Prostate gland (tissue), 1 donor: ENCODE measurements around the gene FER.

Experiments
- POLR2A ChIP-seq: fragments of 450-650 bp; IDR thresholded peaks from one replicate; pipeline ENCODE4 v1.6.1; 2016; ENCODE audit warnings: antibody characterized with exemption, mild to moderate bottlenecking
- POLR2AphosphoS5 ChIP-seq: sonication (generic); formaldehyde crosslinking; IDR thresholded peaks from one replicate; pipeline ENCODE4 v1.6.1; 2017; ENCODE audit warnings: antibody characterized with exemption

DNA sequence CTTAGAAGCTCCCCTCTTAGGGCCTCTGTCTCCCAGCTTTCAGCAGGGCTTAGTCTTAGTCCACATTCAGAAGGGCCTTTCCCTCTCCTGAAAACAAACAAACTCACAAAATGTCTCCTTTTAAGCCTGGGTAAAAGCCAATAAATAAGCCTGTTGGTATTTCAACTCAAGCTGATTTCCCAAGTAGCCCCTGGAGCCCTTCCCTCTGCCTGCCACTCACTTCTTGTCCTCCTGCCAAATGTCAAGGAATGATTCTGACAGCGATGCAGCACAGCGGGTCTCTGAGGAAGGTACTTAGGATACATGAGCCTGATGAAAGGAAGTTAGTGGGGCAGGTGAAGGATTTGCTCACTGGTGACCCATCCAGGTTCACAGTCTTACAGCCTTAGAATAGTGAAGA lies 451.6 kb downstream of the FER start:
- TF ChIP-seq POLR2A, result no peak
- TF ChIP-seq POLR2AphosphoS5, result no peak
